Right lobe of liver (tissue), 6 donors: ENCODE data around the gene CLMN. TPM values are rescaled to one million over a fixed set of nuclear protein-coding genes. Genes with fewer than 3 reads are reported as not detected.

Experiments
- ATAC-seq, 4 donors: fragments of 200-7000 bp; cut with Tn5 transposase; one replicate each; pipeline ENCODE4 v1.9.1; 2020; ENCODE audit warnings: mild to moderate bottlenecking in 4 of 4, moderate library complexity in 4 of 4
- DNase-seq, 3 donors: peaks; one replicate each; pipeline ENCODE4 v3.0.0-alpha.2; 2020
- H3K27ac ChIP-seq, 3 donors: fragments of 200-600 bp; one replicate each; pipeline ENCODE4 v1.8.0; 2022
- H3K27me3 ChIP-seq, 2 donors: fragments of 200-600 bp; one replicate each; pipeline ENCODE4 v1.8.0; 2022
- H3K36me3 ChIP-seq, 4 donors: fragments of 200-600 bp; sonication (generic) in 1 of 4; one replicate each; pipeline versions ENCODE4 v1.5.1 to v1.8.0; 2017 to 2022; ENCODE audit warnings: control low read depth in 1 of 4
- H3K4me1 ChIP-seq, 4 donors: fragments of 200-600 bp; sonication (generic) in 1 of 4; one replicate each; pipeline versions ENCODE4 v1.5.1 to v1.8.0; 2017 to 2022; ENCODE audit warnings: control low read depth in 1 of 4
- H3K4me3 ChIP-seq, 3 donors: fragments of 200-600 bp; one replicate each; pipeline ENCODE4 v1.8.0; 2022
- H3K9me3 ChIP-seq, 4 donors: fragments of 200-600 bp; sonication (generic) in 1 of 4; one replicate each; pipeline versions ENCODE4 v1.5.1 to v1.8.0; 2017 to 2022; ENCODE audit warnings: control low read depth in 1 of 4
- CTCF ChIP-seq, 4 donors: fragments of 200-600 bp in 3 of 4; fragments of 450-650 bp in 1 of 4; IDR thresholded peaks; one replicate each; pipeline versions ENCODE4 v1.5.1 to v1.8.0; 2016 to 2022; ENCODE audit warnings: antibody characterized with exemption in 4 of 4, mild to moderate bottlenecking in 2 of 4
- POLR2A ChIP-seq: fragments of 450-650 bp; IDR thresholded peaks from one replicate; pipeline ENCODE4 v1.6.1; 2017; ENCODE audit warnings: antibody characterized with exemption, mild to moderate bottlenecking
- WGBS: methylation state at CpG from one replicate; pipeline ENCODE4 v1.1.6; 2018; ENCODE audit warnings: low coverage, low lambda C conversion rate; ENCODE audit not compliant: insufficient coverage; ENCODE audit errors: missing lambda C conversion rate; 5-methylcytosine and 5-hydroxymethylcytosine counted together
- intact Hi-C, 2 donors: fragments of 100-400 bp; cut with DNase I; formaldehyde crosslinking; loops; one replicate each; pipeline versions ENCODE4 v1.11.2 to v1.14.1; 2022
- total RNA-seq, 6 experiments: library from RNA; depleted of rRNA in 2 of 6; stranded (reverse); fragments of >200 nt in 2 of 6; fragmentation: NEBNext Ultra II Directional in 3 of 6; extraction: Animal tissue kit (Norgen Biotek cat#: 25700) in 3 of 6; gene quantifications; one replicate each; pipeline versions ENCODE4 v1.1.0 to v1.2.4, GENCODE V29; 2016 to 2023
- donor health status: DM: no; HTN: yes; CAD: no.
- donor health status: DM: no; HTN: no; CAD: no.
- donor health status: DM: no; HTN: no; CAD: no.
- donor health status: DM: no; HTN: yes; CAD: no.
- donor health status: DM: no; HTN: yes; CAD: no.

The CLMN gene
- total RNA-seq, 6 experiments from 2014 or later: 18.4 to 91.8 (median 47.8) TPM

- intact Hi-C loops: no loop called here
- H3K27me3 ChIP-seq: no peaks in the 10 kb centered on the region
- H3K4me3 ChIP-seq: no peak overlapping the region
- H3K27ac ChIP-seq: no peak overlapping the region
- H3K4me1 ChIP-seq: peaks cover 0 to under 1% (median 0%) of the 10 kb centered on the region in 4 donors
- H3K36me3 ChIP-seq: peaks cover 0 to 10% (median 0%) of the 10 kb centered on the region in 4 donors
- no peak for TF ChIP-seq POLR2A
- TF ChIP-seq CTCF (IDR thresholded peaks at IDR 0.05): no peak
- no peaks in the 10 kb centered on the region for H3K9me3 ChIP-seq
- peak; percentile 15 to 45 (median 22) for ATAC-seq
- 81% methylated on average over 9 of the region's 21 CpGs for WGBS
- no peak for DNase-seq
Observed at GRCh38 chr14:95191445-95192199, 128.1 kb downstream of the CLMN start.

GRCh38 chr14:95190857-95191256 is 128.9 kb downstream of the CLMN start:
- no peaks in the 10 kb centered on the region for H3K27me3 ChIP-seq
- DNase-seq (no peak), ATAC-seq (no peak)
- H3K4me3 ChIP-seq: no peak overlapping the region
- TF ChIP-seq POLR2A (no peak), CTCF (IDR thresholded peaks at IDR 0.05) (no peak)
- peaks cover 0 to 8% (median 1%) of the 10 kb centered on the region in 4 donors for H3K4me1 ChIP-seq
- H3K27ac ChIP-seq: no peak overlapping the region
- intact Hi-C loops: no loop called here
- WGBS: 92% methylated on average over 6 of the region's 7 CpGs
- no peaks in the 10 kb centered on the region for H3K9me3 ChIP-seq
- H3K36me3 ChIP-seq: peaks cover 0 to 10% (median 0%) of the 10 kb centered on the region in 4 donors

GRCh38 chr14:95190346-95190840 is 129.3 kb downstream of the CLMN start:
- Histone ChIP-seq H3K4me1 (peaks cover 0 to 13% (median 3%) of the 10 kb centered on the region in 4 donors), H3K9me3 (no peaks in the 10 kb centered on the region), H3K27me3 (no peaks in the 10 kb centered on the region), H3K4me3 (no peak overlapping the region), H3K36me3 (peaks cover 0 to 10% (median 0%) of the 10 kb centered on the region in 4 donors), H3K27ac (no peak overlapping the region)
- TF ChIP-seq CTCF (IDR thresholded peaks at IDR 0.05): no peak
- TF ChIP-seq POLR2A: no peak
- DNase-seq (no peak), ATAC-seq (no peak)
- WGBS: 73% methylated on average over 3 of the region's 4 CpGs
- intact Hi-C loops: no loop called here

- H3K4me3 ChIP-seq: no peak overlapping the region
- no peaks in the 10 kb centered on the region for H3K27me3 ChIP-seq
- H3K36me3 ChIP-seq: peaks cover 0 to 10% (median 0%) of the 10 kb centered on the region in 4 donors
- H3K9me3 ChIP-seq: no peaks in the 10 kb centered on the region
- no peak for DNase-seq
- intact Hi-C loops: no loop called here
- H3K4me1 ChIP-seq: peaks cover 0 to 21% (median 8%) of the 10 kb centered on the region in 4 donors
- WGBS: 78% methylated on average over 5 of the region's 5 CpGs
- no peak overlapping the region for H3K27ac ChIP-seq
- no peak for TF ChIP-seq POLR2A
- no peak for TF ChIP-seq CTCF (IDR thresholded peaks at IDR 0.05)
- no peak for ATAC-seq
Observed at GRCh38 chr14:95189367-95190132, 130.2 kb downstream of the CLMN start.
